T-helper 2 cell treated with Interferon-gamma antibody and Interleukin-4, amounts not matched to agents 5 μg/mL and 100 μg/mL, for 36 hours (primary cell): Measurements from ENCODE around the gene PUDP.
A peak's percentile ranks its signal among the peaks of the same experiment; 100 is the strongest.

Experiments
- DNase-seq: peaks from one replicate; pipeline ENCODE4 v3.0.0; 2021; ENCODE audit warnings: low spot score
- H3K27ac Mint-ChIP-seq: one replicate; pipeline ENCODE4 v1.8.0; 2021; ENCODE audit warnings: mild to moderate bottlenecking, mixed read lengths
- H3K27me3 Mint-ChIP-seq: one replicate; pipeline ENCODE4 v1.8.0; 2021; ENCODE audit warnings: low read depth, mixed read lengths
- H3K36me3 Mint-ChIP-seq: one replicate; pipeline ENCODE4 v1.8.0; 2021; ENCODE audit warnings: low read depth, mixed read lengths
- H3K4me1 Mint-ChIP-seq: one replicate; pipeline ENCODE4 v1.8.0; 2021; ENCODE audit warnings: low read depth, mixed read lengths
- H3K4me3 Mint-ChIP-seq: one replicate; pipeline ENCODE4 v1.8.0; 2022; ENCODE audit warnings: mild to moderate bottlenecking, moderate library complexity, mixed read lengths
- H3K9me3 Mint-ChIP-seq: one replicate; pipeline ENCODE4 v1.8.0; 2021; ENCODE audit warnings: mixed read lengths

PUDP gene

DNA sequence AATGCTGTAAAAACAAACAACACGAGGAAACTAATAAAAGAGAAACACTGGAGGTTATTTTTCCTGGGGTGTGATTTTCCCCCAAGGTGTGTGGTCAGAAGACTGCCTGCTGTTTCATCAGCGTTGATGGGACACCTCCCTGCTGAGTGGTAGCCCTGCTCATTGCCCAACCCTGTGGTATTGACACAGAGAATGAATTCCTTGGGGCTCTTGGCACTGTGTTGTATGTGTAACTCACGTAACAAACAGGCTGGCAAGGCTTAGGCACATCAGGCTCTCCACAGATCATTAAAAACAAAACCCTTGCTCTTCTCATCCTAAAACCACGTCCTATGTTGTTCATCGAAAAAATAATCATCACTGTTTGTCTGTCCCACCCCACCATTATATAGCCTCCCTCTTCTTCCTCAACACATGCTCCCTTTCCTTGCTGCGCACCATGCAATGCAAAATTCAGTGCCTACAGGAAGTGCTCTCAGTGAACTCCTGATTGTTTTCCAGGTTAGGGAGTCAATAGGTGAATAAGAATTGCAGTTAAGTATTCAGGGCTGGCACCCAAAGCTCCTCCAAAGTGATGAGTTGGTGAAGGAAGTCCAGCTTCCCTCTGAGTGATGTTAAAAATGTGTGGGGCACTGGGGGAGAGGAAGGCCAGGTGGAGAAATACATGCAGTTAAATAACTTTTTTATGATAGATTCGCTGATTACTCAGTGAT is 11.4 kb upstream of the PUDP start:
- Mint-ChIP-seq H3K4me1 (no peaks in the 10 kb centered on the region), H3K9me3 (no peaks in the 10 kb centered on the region), H3K27ac (no peak overlapping the region), H3K4me3 (no peak overlapping the region), H3K36me3 (no peaks in the 10 kb centered on the region), H3K27me3 (peaks cover 4% of the 10 kb centered on the region)
- DNase-seq: no peak

DNA sequence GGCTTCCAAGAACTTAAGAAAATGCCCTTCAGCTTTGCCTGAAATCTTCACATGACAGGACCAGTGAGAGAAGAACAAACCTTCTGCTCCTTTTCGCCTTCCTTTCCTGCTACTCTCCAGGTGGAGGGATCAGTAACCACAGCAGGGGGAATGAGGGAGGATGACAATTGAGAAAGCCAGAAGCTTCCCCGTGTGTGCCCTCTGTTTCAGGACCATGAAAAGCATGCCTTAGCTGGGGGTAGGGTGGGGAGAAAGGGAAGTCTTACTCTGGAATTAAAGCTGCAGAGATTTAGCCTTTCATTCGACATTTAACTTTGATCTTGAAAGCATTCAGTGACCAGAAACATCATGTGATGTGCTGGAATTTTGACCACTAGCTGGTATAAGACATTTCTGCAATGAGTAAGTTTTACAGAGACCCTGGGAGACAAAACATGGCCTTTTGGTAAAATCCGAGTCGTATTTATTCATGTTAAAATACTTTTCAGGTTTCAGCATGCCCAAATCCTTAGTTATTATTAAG is 10.6 kb upstream of the PUDP start:
- Mint-ChIP-seq H3K27ac (no peak overlapping the region), H3K27me3 (peaks cover 4% of the 10 kb centered on the region), H3K36me3 (no peaks in the 10 kb centered on the region), H3K4me3 (no peak overlapping the region), H3K4me1 (no peaks in the 10 kb centered on the region), H3K9me3 (no peaks in the 10 kb centered on the region)
- DNase-seq: no peak

DNA sequence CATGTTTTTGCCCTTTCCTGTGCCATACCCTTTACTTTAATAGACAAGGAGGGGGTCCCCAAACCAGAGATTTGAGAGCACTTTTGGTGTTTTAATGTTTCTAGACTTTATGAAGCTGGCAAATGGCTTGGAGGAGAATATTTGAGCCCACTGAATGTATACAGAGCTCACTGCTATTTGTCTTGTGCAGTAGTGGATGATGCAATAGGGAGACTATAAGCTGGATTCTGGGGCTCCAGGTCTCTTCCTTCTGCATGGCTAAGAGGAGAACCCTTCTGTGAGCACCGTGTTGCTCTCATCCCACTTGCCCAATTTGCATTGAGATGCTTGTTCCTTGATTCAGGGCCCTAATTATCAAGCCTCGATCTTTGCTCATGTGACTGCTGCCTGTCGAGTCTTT is 8.9 kb upstream of the PUDP start:
- H3K4me3 Mint-ChIP-seq: no peak overlapping the region
- no peaks in the 10 kb centered on the region for H3K4me1 Mint-ChIP-seq
- DNase-seq: no peak
- peaks cover 4% of the 10 kb centered on the region for H3K27me3 Mint-ChIP-seq
- no peaks in the 10 kb centered on the region for H3K36me3 Mint-ChIP-seq
- H3K9me3 Mint-ChIP-seq: no peaks in the 10 kb centered on the region
- H3K27ac Mint-ChIP-seq: no peak overlapping the region

DNA sequence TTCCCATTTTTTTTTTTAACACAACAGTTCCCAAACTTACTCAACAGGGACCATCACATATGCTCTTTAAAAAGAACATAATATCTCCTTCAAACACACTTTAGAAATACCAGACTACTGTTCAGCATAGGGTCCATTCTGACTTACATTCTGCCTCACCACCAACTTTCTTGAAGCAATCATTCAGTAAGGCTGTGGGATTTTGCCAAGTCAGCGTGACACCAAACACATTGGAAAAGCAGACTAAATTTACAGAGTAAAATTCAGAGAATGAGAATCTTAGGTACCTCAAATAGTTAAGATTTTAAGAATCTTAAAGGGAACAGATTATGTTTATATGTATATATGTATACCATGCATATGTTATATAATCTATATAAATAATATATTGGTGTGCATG is 7.2 kb upstream of the PUDP start:
- no peak overlapping the region for H3K4me3 Mint-ChIP-seq
- no peaks in the 10 kb centered on the region for H3K36me3 Mint-ChIP-seq
- H3K4me1 Mint-ChIP-seq: no peaks in the 10 kb centered on the region
- no peaks in the 10 kb centered on the region for H3K9me3 Mint-ChIP-seq
- H3K27ac Mint-ChIP-seq: no peak overlapping the region
- H3K27me3 Mint-ChIP-seq: peaks cover 4% of the 10 kb centered on the region
- DNase-seq: no peak

DNA sequence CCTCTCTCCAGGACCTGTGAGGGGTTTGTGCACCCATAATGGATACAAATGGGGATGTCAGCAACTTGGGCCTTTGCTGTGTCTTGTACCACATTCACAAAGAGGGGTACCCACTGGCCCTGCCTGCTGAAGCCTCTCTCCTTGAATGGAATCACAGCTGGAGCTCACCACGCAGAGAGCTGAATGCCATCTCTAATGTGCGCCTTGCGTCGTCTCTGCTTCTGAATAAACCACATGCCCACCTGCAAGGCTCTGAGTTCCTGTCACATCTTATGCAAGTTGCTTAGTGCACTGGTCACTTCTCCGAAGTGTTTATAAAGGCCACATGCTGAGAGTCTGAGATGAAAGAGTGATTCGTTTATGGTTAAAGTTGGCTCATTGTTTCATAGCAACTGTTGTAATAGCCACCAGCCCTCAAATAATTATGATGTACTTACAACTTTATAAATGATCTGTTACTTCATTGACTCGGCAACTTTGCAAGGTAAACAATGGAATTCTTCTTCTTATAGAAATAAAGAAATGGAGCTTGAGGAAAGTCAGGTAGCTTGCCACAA is 6.2 kb upstream of the PUDP start:
- Mint-ChIP-seq H3K27me3 (no peaks in the 10 kb centered on the region), H3K4me1 (no peaks in the 10 kb centered on the region), H3K27ac (no peak overlapping the region), H3K36me3 (no peaks in the 10 kb centered on the region), H3K9me3 (no peaks in the 10 kb centered on the region), H3K4me3 (no peak overlapping the region)
- no peak for DNase-seq

DNA sequence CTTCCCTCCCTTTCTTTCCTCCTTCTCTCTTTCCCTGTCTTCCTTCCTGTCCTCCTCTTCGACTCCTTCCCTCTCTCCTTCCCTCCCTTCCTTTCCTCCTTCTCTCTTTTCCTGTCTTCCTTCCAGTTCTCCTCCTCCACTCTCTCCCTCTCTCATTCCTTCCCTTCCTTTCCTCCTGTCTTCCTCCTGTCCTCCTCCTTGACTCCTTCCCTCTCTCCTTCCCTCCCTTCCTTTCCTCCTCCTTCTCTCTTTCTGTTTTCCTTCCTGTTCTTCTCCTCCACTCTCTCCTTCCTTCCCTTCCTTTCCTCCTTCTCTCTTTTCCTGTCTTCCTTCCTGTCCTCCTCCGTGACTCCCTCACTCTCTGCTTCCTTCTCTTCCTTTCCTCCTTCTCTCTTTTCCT is 5.3 kb upstream of the PUDP start:
- no peaks in the 10 kb centered on the region for H3K4me1 Mint-ChIP-seq
- DNase-seq: no peak
- no peak overlapping the region for H3K27ac Mint-ChIP-seq
- no peaks in the 10 kb centered on the region for H3K9me3 Mint-ChIP-seq
- H3K4me3 Mint-ChIP-seq: no peak overlapping the region
- no peaks in the 10 kb centered on the region for H3K27me3 Mint-ChIP-seq
- H3K36me3 Mint-ChIP-seq: no peaks in the 10 kb centered on the region

DNA sequence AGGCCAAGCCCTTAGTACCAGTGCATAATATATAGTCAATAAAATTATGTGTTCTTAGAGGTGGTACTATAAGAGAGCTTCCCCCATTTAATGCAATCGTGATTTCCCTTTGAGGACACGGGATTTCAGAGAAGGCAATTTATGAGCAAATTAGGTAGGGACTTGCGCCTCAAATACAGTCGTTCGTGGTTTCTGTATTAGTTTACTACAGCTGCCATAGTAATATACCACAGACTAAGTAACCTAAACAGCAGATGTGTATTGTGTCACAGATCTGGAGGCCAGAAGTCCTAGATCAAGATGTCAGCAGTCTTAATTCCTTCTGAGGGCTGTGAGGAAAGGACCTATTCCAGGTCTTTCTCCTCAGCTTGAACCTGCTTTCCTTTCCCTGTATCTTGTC is 1.5 kb upstream of the PUDP start:
- Mint-ChIP-seq H3K9me3 (no peaks in the 10 kb centered on the region), H3K4me1 (peaks cover 11% of the 10 kb centered on the region), H3K36me3 (no peaks in the 10 kb centered on the region), H3K27ac (no peak overlapping the region), H3K27me3 (no peaks in the 10 kb centered on the region), H3K4me3 (no peak overlapping the region)
- DNase-seq: no peak

DNA sequence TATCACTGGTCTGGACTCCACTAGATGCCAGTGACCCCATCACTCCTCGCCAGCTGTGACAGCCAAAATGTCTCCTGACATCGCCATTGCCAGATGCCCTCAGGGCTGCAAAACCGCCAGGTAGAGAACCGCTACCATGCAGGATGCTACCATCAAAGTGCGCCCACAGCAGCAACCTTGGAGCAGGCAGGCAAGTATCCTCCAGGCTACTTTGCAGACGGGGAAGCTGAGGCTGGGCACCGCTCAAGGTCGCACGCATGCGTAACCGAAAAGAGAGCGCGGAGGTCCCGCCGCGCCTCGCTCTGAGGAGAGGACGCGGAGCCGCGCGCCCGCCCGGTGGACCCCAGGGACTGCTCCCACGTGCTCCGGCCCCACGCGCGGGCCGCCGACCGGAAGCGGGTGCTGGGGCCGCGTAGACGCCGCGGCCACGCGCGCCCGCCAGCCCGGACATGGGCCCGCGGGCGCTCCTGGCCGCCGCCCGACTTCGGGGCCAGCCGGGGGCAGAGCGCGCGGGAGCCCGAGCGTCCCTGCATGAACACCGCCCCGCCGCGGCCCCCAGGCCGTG is 458 bp downstream of the PUDP start, which contains the start of gene STS:
STS (plus strand) TSS at position 300 of the 565 bp plus-strand sequence. CDS start 105,488 bp downstream, outside the sequence.
- peak; percentile 16 for DNase-seq
- Mint-ChIP-seq H3K9me3 (no peaks in the 10 kb centered on the region), H3K27me3 (no peaks in the 10 kb centered on the region), H3K4me3 (peak within 1 kb of the TSS; percentile 83), H3K36me3 (no peaks in the 10 kb centered on the region), H3K27ac (peak within 1 kb of the TSS; percentile 86), H3K4me1 (peaks cover 20% of the 10 kb centered on the region)

DNA sequence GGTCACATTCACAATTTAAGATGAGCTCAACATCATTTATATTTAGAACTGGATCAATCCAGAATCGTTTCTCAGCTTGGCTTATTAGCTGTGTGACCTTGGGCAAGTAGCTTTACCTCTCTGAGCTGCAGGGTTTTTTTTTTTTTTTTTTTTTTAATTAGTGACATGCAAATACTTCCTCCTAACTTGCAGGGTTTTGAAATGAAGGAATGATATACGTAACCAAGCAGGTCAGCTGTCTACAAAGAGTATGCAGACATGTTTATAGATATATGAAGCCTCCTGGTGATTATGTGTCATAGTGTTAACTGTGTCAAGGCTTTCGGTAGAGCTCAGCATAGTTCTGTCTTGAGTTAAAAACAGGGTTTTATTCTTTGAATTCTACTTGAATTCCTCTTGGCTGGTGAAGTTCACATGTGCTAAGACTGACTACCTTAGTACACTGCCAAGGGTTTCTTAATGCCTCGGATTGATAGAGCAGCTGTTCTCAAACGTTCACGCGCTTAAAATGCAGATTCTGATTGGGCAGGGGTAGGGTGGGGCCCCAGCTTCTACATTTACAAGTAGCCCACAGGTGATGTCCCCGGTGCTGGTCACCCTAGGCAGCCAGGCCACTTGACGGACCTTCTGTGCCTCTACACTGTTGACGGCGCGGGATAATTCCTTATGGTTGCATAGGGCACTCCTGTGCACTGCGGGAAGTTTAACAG is 1.1 kb downstream of the PUDP start:
- no peak for DNase-seq
- no peaks in the 10 kb centered on the region for H3K27me3 Mint-ChIP-seq
- no peaks in the 10 kb centered on the region for H3K36me3 Mint-ChIP-seq
- peak overlapping the region; percentile 81 for H3K4me3 Mint-ChIP-seq
- peaks cover 22% of the 10 kb centered on the region for H3K4me1 Mint-ChIP-seq
- peak overlapping the region; percentile 80 for H3K27ac Mint-ChIP-seq
- no peaks in the 10 kb centered on the region for H3K9me3 Mint-ChIP-seq

DNA sequence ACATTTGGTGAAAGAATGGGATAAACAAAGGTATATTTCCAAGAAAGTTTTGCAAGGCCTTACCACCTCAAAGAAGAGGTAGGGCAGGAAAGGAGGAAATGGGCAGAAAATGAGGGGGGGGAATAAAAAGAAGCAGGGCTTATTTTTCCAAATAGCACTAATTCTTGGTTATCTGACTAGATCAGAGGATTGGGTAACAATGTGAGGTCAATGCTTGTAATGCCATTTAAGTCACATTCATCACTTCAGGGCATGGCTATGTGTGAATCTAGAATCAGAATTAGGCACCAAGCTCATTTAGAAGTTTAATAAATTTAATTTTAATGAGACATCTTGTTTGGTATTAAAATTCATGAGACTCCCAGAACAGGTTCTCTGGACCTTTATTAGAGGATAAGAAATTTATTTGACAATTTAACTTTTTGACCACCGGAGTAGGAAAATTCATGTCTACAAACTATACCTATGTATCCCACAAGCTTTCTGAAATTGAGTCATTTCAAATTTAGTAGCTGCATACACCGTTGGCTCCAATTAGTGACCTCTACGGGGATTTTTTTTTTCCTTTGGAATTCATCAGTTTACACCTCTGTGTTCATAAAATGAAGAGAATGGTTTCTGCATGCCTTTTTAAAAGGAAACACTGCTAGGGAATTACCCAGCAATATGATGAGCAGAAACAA is 1.8 kb downstream of the PUDP start:
- H3K4me1 Mint-ChIP-seq: peaks cover 22% of the 10 kb centered on the region
- no peak overlapping the region for H3K27ac Mint-ChIP-seq
- peak overlapping the region; percentile 81 for H3K4me3 Mint-ChIP-seq
- H3K36me3 Mint-ChIP-seq: no peaks in the 10 kb centered on the region
- no peaks in the 10 kb centered on the region for H3K27me3 Mint-ChIP-seq
- no peaks in the 10 kb centered on the region for H3K9me3 Mint-ChIP-seq
- no peak for DNase-seq

DNA sequence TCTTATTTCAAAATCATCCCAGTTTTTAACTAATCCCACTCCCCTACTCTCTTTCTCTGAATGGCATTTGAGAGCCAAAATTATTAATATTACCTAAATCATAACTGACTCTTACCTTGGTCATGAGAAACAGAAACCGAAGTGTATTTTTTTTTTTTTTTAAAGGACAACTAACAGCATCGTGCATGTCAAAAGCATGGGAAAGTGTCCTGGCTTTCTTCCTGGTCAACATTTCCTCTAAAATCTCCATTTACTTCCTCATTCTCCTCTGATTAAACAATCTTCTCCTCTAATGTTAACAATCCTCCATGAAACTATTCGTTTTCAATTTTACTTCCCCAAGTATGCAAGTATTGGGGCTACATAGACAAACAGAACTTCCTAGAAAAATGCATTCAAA is 2.5 kb downstream of the PUDP start:
- no peak for DNase-seq
- Mint-ChIP-seq H3K27ac (no peak overlapping the region), H3K4me1 (peaks cover 22% of the 10 kb centered on the region), H3K4me3 (no peak overlapping the region), H3K9me3 (no peaks in the 10 kb centered on the region), H3K36me3 (no peaks in the 10 kb centered on the region), H3K27me3 (no peaks in the 10 kb centered on the region)

DNA sequence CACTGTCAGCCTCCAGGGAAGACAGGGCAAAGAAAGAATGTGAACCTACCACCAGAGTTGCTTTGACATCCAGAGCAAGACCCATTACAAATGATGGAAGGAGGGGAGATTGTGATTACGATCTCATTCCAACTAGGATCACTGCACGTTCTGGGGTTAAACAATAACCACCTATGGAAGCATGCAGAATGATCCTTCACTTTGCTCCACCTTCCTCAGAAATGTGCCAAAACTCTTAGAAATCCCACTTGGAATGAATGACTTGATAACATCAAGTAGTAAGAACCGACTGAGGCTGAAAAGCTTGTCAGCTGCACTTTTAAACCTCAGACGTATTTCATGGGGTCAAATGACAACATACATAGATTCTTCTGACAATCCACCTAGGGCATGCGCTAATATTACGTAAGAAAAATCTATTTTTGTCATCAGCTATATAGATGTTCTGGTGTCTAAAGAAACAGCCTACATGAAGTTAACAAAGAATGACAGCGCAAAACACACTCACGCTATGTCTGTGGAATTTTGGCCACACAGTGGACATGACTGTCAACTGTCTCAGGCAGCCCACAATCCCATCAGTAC is 3.9 kb downstream of the PUDP start:
- no peaks in the 10 kb centered on the region for H3K9me3 Mint-ChIP-seq
- no peak overlapping the region for H3K27ac Mint-ChIP-seq
- no peak overlapping the region for H3K4me3 Mint-ChIP-seq
- no peaks in the 10 kb centered on the region for H3K27me3 Mint-ChIP-seq
- peaks cover 22% of the 10 kb centered on the region for H3K4me1 Mint-ChIP-seq
- DNase-seq: no peak
- no peaks in the 10 kb centered on the region for H3K36me3 Mint-ChIP-seq

DNA sequence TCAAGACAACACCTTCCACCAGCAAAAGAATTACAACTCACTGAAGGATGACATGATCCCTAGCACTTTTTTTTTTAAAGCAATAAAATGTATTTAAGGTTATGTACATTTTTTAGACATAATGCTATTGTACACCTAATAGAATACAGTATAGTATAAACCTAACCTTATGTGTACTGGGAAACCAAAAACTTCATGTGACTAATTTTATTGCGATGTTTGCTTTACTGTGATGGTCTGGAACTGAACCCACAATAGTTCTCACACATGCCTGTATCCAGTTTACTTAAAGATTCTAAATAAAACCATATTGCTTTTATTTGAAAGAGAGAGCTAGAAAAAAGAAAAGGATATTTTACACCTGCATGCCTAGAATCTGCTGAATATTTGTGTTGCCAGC is 4.9 kb downstream of the PUDP start:
- H3K36me3 Mint-ChIP-seq: no peaks in the 10 kb centered on the region
- H3K4me3 Mint-ChIP-seq: no peak overlapping the region
- no peaks in the 10 kb centered on the region for H3K9me3 Mint-ChIP-seq
- peaks cover 22% of the 10 kb centered on the region for H3K4me1 Mint-ChIP-seq
- H3K27ac Mint-ChIP-seq: no peak overlapping the region
- DNase-seq: no peak
- no peaks in the 10 kb centered on the region for H3K27me3 Mint-ChIP-seq
